GM21423 (cell line): Measurements from ENCODE around the gene ZNF618.
"Not testable (repeated sequence)": the region's sequence is repeated elsewhere in the genome, so short reads cannot be mapped to it uniquely, and the experiment has no call there.

Source experiments
- ATAC-seq: cut with Tn5 transposase; IDR thresholded peaks from one replicate; pipeline ENCODE4 v1.9.1; 2021; ENCODE audit warnings: mild to moderate bottlenecking, moderate library complexity; ENCODE audit not compliant: unreplicated experiment

The ZNF618 gene

DNA sequence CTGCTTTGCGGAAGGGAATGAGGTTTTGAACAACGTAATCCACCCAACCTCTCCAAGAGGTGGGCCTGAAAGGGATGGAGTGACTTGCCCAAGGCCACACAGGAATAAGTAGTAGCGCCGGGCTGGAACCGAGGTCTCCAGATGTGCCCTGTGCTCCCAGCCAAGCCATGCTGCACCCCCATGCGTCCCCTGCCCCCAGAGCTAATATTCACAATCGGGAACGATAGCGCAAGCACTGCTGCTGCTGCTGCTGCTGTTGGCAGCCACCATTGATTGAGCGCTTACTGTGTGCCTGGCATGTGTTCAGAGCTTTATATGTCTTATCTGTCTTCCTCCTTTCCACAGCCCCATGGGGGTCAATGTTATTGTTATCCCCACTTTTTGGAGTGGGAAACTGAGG, 158.1 kb downstream of the ZNF618 start:
- ATAC-seq, result no peak

DNA sequence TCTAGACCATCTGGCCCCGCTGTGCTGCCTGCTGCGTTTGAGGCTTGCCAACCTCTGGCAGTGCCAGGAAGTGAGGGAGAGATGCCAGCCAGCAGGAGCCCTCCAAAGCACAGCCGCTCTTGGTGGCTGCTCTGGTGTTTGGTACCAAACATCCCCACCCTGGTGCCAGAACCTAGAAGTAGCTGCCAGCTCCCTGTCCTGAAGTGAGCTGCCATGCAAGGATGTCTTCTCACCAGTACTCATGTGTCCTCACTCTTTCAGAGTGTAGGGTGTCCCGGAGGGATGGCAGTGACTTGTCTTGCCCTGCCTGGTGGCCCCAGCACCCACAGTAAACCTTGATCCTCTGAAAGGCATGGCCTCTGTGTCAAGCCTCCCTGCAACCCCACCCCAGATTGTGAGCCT, 158.6 kb downstream of the ZNF618 start:
- no peak for ATAC-seq

DNA sequence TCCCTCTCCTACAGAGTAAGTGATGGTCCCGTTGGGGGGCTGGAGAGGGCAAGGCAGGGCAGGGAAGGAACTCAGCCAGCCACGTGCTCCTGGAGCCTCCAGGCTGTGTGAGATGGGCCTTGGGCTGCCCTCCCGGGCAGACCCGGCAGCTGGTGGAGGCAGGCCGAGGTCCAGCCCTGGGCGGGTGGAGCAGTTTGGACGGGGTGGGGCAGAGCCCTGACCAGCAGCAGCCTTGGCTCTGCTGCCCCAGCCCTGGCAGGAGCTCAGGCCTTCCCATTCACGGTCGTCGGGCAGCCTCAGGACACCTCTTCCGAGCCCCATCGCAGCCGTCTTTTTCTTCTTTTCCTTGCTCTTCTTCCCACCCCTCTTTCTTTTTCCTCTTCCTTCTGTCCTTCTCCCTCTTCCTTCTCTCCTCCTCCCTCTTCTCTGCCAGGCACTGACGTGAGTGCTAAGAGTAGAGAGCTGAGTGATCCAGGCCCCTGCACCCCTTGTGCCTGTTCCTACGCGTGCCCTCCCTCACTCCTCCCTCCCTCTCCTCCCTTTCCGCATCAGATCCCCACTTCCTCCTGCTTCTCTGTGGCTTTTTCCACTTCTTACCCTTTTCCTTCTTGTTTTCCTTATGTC, 159.2 kb downstream of the ZNF618 start:
- ATAC-seq, result no peak

DNA sequence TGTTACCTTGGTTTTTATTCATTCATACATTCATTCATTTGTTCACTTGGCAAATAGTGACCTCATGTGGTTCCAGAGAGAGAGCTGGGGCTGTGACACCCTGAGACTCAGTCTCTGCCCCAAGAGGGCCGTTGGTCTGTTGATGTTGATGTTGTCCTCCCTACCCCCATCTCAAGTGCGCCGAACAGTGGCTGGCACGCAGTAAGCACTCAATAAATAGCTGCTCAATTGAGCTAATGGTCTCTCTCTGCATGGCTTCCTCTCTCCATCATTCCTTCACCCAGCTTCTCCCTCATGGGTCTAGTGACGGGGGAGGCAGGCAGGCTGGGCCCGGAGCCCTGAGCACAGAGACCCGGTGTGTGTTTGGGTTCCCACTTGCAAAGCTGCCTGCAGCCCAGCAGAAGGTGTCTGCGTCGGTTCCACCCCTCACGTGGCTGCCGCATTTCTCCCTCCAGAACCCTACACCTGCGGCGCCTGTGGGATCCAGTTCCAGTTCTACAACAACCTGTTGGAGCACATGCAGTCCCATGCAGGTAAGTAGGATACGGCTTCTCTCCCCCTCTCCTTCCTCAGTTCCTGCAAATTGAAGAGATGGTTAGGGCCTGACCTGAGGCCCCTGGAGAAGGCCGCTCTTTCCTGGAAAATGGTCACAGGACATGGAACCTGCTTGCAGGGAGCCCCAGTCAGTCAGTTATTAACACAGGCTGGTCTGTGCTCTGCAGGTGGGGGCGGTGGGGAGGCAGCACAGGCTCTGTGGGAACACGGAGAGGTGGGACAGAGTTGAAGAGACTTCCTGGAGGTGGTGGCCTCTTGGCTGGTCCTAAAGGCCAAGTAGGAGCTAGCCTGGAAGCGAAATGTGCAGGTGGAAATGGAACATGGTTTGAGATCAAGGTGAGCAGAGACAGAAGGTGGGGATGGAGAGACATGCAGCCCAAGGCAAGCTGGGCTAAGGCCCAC, 160.0 kb downstream of the ZNF618 start:
- no peak for ATAC-seq

DNA sequence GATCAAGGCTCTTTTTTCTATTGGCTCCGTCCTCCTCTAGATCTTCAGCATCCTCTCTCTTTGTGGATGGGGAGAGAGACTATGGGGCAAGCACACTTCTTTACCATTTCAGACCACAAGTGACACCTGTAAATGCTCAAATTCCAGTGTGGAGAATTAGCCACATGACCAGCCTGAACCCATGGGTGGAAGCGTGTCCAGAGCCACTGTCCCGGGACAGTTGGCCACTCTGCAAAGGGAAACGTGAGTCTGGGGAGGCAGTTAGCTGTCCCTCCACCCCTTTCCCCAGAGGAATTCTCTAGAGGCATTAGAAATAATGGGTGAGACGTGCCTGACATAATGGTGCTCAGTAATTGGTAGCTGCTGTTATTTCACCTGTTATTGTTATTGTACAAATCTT, 161.1 kb downstream of the ZNF618 start:
- no peak for ATAC-seq

DNA sequence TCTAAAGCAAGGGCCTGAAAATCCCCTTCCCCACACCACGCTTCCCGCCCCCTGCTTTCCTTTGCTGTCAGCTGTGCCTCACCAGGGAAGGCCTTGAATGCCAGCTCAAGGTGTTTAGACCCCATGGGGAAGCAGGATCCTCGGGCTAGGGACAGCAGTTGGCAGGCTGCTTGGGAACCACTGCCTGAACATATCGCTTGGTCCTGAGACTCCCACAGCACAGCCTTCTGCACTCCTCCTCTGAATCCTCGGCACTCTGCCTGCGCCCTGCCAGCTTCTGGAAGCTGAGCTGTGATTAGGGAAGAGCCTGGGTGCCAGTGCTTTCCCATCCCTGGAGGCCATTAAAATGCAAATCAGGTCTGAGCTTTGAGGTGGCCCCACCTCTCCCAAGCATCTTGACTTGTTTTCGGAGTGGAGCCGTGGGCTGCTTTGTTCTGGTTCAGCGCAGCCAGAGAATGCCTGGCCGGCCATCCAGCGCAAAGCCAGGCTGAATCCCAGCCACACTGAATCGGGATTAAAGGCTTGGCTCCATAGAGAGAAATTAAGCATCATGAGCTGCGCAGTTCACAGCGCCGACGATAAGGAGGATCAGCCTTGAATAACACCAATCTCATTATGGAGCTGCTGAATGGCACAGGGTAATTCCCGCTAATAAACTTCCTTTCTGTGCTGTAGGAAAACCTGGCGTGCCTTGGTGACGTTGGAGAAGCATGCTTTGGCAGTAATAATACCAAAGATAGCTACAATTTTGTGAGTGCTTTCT, 162.0 kb downstream of the ZNF618 start:
- ATAC-seq, result no peak

DNA sequence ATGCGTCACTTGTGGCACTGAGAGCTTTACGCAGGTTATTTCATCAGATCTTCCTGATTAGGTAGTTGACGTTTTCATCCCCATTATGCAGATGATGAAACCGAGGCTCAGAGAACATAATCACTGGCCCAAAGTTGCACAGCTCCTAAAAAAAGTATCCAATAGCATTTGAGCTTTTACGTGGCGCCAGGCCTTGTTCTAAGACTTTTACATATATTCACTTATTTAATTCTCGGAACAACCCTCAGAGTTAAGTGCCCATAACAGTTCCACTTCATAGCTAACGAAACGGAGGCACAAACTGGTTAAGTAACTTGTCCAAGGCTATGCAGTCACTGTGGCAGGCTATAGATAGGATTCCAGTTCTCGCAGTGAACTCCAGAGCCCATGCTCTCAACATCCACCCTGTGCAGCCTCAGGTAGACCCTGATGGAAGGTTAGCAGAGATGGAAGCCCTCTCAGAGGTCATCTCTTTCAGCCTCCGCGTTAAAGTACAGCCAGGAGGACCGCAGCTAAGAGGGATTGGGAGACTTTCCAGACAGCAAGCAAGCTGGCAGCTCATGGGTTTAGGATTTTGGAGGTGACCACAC, 162.7 kb downstream of the ZNF618 start:
- ATAC-seq, result no peak

DNA sequence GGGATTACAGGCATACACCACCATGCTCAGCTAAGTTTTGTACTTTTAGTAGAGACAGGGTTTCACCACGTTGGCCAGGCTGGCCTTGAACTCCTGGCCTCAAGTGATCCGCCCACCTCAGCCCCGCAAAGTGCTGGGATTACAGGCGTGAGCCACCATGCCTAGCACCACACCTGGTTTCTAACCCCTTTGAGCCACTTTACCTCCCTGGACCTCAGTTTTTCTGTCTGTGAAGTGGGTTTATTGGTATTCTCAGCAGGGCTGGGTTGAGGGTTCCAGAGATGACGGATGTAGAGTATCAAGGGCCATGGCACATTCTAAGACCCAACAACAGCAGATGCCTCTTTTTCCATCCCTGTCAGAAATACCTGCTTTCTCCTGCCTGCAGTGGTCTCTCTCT, 163.4 kb downstream of the ZNF618 start:
- ATAC-seq, result no peak

DNA sequence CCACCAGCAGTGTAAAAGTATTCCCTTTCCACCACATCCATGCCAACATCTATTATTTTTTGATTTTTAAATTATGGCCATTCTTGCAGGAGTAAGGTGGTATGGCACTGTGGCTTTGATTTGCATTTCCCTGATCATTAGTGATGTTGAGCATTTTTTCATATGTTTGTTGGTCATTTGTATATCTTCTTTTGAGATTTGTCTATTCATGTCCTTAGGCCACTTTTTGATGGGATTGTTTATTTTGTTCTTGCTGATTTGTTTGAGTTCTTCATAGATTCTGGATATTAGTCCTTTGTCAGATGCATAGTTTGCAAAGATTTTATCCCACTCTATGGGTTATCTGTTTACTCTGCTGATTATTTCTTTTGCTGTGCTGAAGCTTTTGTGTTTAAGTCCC, 167.6 kb downstream of the ZNF618 start:
- not testable (repeated sequence) for ATAC-seq

DNA sequence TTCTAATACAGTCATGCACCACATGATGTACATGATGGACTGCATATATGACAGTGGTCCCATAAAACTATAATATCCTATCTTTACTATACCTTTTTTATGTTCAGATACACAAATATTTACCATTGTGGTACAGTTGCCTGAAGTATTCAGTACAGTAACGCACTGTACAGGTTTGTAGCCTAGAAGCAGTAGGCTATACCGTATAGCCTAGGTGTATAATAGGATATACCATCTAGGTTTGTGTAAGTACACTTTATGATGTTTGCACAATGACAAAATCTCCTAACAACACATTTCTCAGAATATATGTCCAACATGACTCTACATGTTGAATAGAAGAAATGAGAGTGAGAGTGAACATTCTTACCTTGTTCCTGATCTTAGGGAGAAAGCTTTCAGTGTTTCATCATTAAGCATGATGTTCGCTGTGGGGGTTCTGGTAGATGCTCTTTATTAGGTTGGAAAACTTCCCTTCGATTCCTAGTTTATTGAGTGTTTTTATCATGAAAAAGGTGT, 170.2 kb downstream of the ZNF618 start:
- no peak for ATAC-seq

DNA sequence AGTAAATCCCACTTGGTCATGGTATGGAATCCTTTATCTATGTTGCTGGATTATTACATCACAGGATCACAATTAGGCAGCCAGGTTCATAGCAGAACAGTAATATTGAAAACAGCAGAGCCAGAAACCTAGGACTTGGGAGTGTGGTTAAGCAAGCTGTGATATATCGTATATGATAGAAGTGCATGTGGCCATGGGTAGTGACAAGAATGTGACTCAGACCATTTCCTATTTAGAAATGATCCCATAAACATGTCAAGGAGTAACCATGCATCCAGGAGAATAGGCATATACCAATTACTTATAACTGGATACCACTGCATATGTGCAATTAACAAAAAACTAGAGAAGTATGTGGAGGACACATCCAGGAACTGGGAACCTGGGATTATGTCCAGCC, 170.8 kb downstream of the ZNF618 start:
- ATAC-seq, result no peak

DNA sequence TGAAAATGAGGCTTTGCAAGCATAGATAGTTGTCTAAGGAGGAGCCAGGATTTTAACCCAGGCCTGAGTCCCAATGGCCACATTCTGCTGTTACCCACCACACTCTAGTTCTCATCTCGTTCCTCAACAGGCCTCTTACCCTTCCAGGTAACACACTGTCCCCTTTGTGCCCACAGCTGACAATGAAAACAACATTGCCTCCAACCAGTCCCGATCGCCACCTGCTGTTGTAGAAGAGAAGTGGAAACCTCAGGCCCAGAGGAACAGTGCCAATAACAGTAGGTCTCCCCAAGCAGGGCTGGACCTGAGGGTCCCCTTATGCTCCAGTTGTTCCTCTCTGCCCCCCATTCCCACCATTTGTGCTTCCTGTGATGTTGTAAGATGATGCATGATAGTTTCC, 171.6 kb downstream of the ZNF618 start:
- no peak for ATAC-seq

DNA sequence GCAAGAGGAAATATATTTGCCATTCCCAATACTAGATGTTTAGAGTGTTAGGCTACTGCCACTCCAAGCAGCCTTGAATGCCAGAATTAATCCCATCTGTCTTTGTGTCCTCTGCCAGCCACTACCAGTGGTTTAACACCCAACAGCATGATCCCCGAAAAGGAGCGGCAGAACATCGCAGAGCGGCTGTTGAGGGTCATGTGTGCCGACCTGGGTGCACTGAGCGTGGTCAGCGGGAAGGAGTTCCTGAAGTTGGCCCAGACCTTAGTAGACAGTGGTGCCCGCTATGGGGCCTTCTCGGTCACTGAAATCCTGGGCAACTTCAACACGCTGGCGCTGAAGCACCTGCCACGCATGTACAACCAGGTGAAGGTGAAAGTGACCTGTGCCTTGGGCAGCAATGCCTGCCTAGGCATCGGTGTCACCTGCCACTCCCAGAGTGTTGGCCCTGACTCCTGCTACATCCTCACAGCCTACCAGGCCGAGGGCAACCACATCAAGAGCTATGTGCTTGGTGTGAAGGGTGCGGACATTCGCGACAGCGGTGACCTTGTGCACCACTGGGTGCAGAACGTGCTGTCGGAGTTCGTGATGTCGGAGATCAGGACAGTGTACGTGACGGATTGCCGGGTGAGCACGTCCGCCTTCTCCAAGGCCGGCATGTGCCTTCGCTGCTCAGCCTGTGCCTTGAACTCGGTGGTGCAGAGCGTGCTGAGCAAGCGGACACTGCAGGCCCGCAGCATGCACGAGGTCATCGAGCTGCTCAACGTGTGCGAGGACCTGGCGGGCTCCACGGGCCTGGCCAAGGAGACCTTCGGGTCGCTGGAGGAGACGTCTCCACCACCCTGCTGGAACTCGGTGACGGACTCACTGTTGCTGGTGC, 172.7 kb downstream of the ZNF618 start:
- no peak for ATAC-seq

DNA sequence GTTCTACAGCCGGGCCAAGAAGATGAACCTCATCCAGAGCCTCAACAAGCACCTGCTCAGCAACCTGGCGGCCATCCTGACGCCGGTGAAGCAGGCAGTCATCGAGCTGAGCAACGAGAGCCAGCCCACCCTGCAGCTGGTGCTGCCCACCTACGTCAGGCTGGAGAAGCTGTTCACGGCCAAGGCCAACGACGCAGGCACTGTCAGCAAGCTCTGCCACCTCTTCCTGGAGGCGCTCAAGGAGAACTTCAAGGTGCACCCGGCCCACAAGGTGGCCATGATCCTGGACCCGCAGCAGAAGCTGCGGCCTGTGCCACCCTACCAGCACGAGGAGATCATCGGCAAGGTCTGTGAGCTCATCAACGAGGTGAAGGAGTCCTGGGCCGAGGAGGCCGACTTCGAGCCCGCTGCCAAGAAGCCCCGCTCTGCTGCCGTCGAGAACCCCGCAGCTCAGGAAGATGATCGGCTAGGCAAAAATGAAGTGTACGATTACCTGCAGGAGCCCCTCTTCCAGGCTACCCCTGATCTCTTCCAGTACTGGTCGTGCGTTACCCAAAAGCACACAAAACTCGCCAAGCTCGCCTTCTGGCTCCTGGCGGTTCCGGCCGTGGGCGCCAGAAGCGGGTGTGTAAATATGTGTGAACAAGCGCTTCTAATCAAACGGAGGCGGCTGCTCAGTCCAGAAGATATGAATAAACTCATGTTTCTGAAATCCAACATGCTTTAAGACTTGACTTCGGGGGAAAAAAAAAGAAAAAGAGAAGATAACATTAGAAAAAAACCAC, 173.5 kb downstream of the ZNF618 start:
- ATAC-seq, result no peak

DNA sequence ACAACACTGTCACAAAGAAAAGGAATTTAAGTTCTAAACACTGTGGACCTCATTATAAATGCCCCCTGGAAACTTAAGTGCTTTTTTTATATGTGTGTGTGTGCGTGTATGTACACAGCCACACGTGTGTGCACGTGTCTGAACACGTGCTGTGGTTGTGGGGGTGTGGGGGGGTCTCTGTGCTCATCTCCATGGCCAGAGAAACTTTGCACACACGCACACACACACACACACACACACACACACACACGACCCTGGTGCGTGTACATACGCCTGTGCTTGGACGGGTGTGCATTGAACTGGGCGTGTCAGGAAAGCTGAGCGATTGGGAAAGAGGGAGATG, 174.1 kb downstream of the ZNF618 start:
- ATAC-seq, result no peak

DNA sequence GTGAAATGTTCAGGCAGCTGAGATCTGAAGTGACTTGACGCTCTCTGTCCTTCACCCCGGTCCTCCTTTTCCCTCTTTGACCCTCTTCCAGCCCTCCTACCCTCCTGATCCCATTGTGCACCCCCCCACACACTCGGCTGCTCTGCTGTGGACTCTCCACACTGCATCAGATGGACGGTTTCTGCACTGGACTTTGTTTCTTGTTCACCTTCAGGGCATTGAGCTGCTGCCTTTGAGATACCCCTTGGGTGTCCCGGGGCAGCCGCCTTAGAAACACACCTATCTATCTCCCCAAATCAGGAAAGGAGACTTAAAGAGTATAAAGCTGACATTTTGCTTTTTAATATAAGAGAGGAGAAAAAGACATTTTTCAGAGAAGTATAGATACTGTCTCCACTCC, 174.5 kb downstream of the ZNF618 start:
- ATAC-seq, result no peak

DNA sequence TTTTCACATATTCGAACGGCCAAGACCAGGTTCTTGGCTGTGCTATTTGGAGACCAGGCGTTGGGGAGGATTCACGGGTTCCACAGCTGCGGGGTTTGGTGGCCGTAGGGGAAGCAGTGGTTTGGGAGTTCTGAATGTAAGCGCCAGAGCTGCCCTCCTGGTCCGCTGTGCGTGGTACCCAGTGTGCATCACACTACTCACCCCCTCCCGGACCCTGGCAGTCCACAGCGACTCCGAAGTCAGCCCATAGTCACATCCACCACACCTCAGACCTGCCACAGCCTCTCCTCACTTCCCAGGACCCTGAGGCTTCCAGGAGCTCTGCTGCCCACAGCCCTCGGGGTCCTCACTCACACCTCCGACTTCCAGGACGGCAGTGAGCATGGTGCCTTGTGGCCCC, 175.2 kb downstream of the ZNF618 start:
- ATAC-seq, result no peak

DNA sequence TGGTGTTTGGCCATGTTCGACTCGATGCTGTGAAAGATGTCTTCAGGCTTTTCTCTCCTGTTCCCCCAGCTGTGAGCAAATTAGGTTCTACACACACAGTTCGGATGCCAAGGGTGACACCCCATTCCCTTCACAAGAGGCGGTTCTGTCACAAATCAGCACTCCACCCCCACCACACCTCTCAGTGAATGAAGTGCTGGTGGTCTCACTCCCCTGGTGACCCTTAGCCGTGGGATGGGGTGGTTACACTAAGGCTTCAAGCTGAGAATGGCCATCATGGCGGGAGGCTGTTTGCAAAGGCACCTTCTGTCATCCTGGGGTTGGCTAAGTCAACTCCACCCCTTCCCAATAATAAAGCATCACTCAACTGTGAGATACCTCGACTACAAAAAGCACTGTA, 175.6 kb downstream of the ZNF618 start:
- no peak for ATAC-seq

DNA sequence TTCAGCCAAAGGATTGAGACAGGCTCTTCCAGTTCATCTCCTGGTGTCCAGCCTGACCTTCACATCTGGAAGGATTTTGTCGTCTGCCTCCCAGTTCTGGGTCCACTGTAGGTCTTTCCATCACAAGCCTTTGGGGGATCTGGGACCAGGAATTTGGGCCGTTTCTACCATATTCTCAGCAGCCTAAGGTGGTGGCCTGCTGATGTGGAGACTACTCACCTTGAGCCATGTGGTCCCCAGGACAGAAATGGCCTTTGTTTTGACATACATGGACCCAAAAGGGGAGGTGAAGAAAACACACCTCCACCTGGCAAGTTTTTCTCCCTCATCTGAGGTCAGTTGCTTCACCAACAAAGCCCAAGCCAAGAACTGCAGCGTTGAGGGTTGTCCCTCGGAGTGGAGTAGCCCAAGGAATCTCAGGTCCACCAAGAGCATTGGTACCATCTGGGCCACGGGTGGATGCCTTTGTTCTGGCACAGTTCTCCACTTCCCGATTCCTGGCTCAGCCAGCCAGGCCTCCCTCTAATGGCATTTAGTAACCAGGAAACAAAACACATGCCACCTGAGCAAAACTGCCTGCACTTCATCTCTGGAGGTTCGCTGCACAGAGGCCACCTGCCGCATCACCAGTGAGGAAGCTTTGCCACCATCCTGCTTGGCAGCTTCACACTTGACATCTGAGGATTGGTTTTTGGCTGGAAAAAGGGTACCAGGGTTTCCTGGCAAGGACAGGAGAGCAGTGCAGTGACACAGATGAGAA, 177.3 kb downstream of the ZNF618 start:
- no peak for ATAC-seq
